NCI-H2196 (cell line): ENCODE measurements around the gene MAML3.

ENCODE experiments used
- DNase-seq: peaks from one replicate; lab custom pipeline; 2025; ENCODE audit not compliant: unreplicated experiment; lab: John Stamatoyannopoulos, UW

The MAML3 gene

DNA sequence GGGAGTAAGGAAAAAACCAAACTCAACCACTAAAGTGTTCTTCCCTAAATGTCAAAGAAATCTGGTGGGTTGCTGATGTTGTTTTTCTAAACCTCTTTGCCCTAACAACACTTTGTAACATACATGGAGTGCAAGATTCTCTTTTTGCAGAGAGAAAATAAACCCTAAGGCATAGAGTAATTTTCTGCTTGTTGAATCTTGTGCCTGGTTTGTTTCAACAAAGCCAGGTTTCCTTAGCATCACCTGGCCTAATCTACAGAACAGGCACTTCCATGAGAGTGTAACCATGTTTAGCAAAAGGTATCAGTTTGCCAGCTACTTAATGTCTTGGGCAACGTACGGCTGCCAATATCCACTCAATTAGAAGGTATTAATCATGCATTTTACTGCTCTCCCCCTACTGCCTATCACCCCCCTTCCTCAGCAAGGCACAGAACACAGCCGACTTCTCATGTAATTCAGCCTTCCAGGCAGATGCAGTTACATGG is 219.2 kb downstream of the MAML3 start:
- DNase-seq = peak; percentile 43

GRCh38 chr4:139934057-139934707 is 219.8 kb downstream of the MAML3 start:
- DNase-seq = peak; percentile 22

DNA sequence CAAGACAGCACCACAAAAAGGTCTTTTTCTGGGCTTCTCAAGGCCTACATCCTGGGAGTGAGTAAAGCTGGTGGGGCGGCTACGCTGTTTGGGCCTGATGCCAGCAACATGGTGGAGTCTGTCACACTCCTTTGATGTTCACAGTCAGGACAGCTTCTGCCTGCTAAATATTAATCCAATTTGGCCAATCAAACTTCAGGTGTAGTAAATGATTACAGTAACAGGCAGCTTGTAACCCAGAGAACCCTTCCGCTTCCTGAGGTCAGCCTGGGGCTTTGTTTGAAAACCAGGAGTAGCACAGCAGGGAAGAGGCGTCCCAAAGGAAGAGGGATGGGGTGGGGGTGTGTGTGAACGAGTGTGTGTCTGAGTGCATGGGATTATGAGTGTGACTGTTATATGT is 220.4 kb downstream of the MAML3 start:
- no peak for DNase-seq

- DNase-seq = no peak
Measured at GRCh38 chr4:139933104-139933503, 220.9 kb downstream of the MAML3 start.

- DNase-seq = no peak
Measured at GRCh38 chr4:139924782-139925181, 229.2 kb downstream of the MAML3 start.

- peak; percentile 46 for DNase-seq
Measured at GRCh38 chr4:139922406-139923024, 231.5 kb downstream of the MAML3 start.

DNA sequence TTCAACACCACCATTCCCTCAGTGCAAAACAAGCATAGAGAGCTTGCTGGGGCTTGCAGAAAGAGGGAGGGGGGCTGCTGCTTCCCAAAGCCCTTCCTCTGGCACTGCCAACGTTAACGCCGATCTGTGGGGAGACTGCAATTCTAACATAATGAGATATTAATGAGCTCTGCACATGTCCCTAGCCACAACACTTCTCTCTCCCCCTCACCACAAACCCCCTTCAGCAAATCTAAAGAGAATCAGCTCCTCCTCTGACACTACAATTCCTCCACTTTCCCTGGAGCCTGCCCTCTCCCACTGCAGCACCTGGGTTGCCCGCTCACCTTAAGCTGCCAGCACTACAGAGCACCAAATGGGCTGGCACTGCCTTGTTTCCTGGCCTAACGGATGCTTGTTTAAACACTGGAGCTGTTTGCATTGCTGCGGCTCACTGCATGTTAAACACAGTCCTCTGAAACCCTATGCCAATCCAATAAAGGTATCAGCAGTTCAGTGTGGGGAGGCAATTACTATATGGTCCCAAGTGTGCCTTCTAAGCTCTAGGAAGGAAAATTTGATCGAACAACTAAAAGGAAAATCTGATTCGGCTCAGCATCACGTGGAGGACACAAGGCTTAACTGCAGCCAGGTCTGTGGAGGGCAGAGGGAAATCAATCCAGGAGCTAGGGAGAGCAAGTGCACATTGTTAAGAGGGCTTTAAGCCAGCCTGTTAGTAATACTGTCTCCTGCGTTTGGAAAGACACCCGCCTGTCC is 232.4 kb downstream of the MAML3 start:
- DNase-seq = peak; percentile 82

- DNase-seq = no peak
Measured at GRCh38 chr4:139920486-139921002, 233.4 kb downstream of the MAML3 start.

GRCh38 chr4:139919521-139919920 is 234.5 kb downstream of the MAML3 start:
- no peak for DNase-seq

GRCh38 chr4:139919004-139919403 is 235.0 kb downstream of the MAML3 start:
- DNase-seq = no peak

GRCh38 chr4:139918591-139918990 is 235.4 kb downstream of the MAML3 start:
- DNase-seq = no peak

DNA sequence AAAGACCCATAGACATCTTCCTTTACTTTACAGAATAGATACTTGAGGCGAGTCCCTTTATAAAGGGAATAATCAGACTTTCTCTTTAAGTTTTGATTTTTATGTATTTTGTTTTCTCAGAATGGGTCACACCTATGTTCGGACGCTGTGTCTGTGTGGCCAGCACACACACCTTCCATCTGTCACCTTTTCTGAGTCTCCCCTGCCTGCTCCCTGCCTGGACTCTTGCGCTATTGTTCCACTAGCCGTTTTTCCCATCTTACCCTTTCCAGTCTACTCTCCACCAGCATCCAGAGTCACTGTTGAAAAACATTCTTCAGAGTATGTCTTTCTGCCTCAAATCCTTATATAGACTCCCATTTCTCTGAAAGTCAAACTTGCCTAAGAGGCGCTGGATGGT is 236.1 kb downstream of the MAML3 start:
- DNase-seq = no peak

GRCh38 chr4:139916041-139916440 is 237.9 kb downstream of the MAML3 start:
- DNase-seq = no peak

- DNase-seq = no peak
Measured at GRCh38 chr4:139915037-139915436, 238.9 kb downstream of the MAML3 start.

- DNase-seq = no peak
Measured at GRCh38 chr4:139913995-139914598, 239.9 kb downstream of the MAML3 start.

GRCh38 chr4:139913398-139913990 is 240.5 kb downstream of the MAML3 start:
- no peak for DNase-seq

DNA sequence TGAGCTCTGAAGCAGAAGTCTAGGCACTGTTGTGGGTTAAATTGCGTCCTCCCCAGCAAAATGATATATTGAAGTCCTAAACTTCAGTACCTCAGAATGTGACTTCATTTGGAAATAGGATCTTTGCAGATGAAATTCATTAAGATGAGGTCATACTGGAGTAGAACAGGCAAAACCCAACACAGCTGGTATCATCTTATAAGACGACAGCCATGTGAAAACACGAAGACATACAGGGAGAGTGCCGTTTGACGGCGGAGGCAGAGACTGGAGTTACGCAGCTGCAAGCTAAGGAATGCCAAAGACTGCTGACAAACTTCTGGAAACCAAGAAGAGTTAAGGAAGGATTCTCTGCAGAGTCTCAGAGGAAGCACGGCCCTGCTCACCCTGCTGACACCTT is 241.5 kb downstream of the MAML3 start:
- DNase-seq = no peak

- no peak for DNase-seq
Measured at GRCh38 chr4:139910106-139910505, 243.9 kb downstream of the MAML3 start.

DNA sequence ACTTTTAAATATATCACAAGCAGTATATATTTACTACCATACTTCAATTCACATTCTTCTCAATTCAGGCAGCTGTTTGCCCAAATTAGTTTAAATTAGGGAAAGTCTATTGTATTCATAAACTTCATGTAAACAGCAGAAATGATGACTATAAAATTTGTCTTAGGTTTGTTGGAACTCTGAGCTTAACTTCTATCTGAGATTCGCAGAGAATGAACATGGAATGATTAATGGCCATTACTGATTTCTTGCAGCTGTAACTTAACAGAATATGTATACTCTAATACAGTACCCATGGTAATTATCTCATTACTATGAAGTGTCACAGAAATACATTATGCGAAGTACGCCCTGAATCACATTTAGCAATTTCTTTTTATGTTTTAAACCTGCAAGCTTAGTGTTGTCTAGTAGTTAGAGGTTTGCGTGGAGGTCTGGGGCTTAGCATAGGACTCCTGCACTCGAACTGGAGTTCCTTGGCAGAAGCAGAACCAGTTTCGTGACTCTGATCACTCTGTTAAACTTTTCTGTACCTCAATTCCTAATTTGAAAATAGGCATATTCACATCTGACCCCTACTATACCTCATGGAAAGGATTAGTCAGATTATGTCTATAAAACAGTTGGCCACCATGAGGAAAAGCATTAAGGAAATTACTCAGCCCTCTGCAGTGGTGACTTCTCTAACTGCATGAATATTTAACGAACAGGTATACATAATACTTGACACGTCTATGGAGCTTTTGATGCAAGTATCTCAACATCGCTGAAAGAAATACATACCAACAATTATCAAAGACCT is 245.1 kb downstream of the MAML3 start:
- no peak for DNase-seq
